Measurements from ENCODE around the gene BEST1.

Gene BEST1

DNA sequence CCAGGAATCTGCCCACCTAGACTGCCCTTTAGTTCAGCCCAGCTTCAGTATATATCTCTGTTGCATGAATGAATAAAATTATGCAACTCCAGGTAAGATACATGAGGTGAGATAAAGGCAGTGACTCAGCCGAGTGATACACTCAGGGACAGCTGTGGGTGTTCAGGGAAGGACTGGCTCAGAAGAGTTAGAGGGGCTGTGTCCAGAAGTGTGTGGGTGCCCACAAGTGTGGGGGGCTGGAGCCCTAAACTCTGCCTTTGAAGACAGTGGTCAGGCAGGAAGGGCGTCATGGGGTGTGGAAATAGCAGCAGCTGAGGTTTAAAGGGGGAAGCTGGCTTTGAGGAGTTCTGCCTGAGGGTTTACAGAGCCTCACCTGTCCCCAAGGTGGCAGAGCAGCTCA is 9.0 kb downstream of the BEST1 start:
- no peak overlapping the region for H3K9ac ChIP-seq (ENCODE audit: low read length)
- no peaks in the 10 kb centered on the region for H3F3A ChIP-seq (ENCODE audit: insufficient read depth, low read length)
- H3K27ac ChIP-seq (ENCODE audit: low read length) = no peak overlapping the region
- H3K4me1 ChIP-seq (ENCODE audit: low read length) = peaks cover 13% of the 10 kb centered on the region
- no peaks in the 10 kb centered on the region for H3K9me3 ChIP-seq (replicated peaks; ENCODE audit: insufficient read depth, low read length)
- no peaks in the 10 kb centered on the region for H4K20me1 ChIP-seq (ENCODE audit: insufficient read depth, low read length)
- H3K9me2 ChIP-seq (replicated peaks; ENCODE audit: insufficient read depth, low read length) = no peaks in the 10 kb centered on the region
- H3K4me3 ChIP-seq (ENCODE audit: low read length) = no peak overlapping the region
- H3K79me2 ChIP-seq (ENCODE audit: low read length) = no peaks in the 10 kb centered on the region
- H2AFZ ChIP-seq (ENCODE audit: low read length) = no peak overlapping the region
- no peak for DNase-seq
- H3K36me3 ChIP-seq (replicated peaks; ENCODE audit: insufficient read depth, low read length) = no peaks in the 10 kb centered on the region; the same call in 1 of the 2 replicates
- peaks cover 6% of the 10 kb centered on the region for H3K27me3 ChIP-seq (replicated peaks; ENCODE audit: insufficient read depth, low read length)
- TF ChIP-seq EZH2phosphoT487 (IDR thresholded peaks at IDR 0.05; ENCODE audit: low read length) = no peak
- TF ChIP-seq, protein P1, sequence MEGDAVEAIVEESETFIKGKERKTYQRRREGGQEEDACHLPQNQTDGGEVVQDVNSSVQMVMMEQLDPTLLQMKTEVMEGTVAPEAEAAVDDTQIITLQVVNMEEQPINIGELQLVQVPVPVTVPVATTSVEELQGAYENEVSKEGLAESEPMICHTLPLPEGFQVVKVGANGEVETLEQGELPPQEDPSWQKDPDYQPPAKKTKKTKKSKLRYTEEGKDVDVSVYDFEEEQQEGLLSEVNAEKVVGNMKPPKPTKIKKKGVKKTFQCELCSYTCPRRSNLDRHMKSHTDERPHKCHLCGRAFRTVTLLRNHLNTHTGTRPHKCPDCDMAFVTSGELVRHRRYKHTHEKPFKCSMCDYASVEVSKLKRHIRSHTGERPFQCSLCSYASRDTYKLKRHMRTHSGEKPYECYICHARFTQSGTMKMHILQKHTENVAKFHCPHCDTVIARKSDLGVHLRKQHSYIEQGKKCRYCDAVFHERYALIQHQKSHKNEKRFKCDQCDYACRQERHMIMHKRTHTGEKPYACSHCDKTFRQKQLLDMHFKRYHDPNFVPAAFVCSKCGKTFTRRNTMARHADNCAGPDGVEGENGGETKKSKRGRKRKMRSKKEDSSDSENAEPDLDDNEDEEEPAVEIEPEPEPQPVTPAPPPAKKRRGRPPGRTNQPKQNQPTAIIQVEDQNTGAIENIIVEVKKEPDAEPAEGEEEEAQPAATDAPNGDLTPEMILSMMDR (IDR thresholded peaks at IDR 0.05; ENCODE audit: low read length) = no peak
- TF ChIP-seq EZH2 (optimal IDR thresholded peaks at IDR 0.05; ENCODE audit: low read depth, low read length) = no peak
- H3K4me2 ChIP-seq (ENCODE audit: low read depth, low read length) = no peak overlapping the region

DNA sequence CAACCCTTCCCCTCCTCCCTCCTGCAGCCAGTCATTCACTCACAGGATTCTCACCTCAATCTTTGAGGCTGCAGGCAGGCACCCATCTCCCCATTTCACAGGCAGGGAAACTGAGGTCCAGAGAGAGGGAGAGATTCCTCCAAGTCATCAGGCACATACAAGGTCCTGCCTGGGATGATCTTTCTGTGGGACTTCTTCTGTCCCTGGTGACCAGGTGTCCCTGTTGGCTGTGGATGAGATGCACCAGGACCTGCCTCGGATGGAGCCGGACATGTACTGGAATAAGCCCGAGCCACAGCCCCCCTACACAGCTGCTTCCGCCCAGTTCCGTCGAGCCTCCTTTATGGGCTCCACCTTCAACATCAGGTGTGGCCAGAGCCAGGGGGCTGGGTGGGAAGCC is 9.5 kb downstream of the BEST1 start:
- DNase-seq = no peak
- no peak overlapping the region for H2AFZ ChIP-seq (ENCODE audit: low read length)
- peaks cover under 1% of the 10 kb centered on the region for H3K27me3 ChIP-seq (replicated peaks; ENCODE audit: insufficient read depth, low read length)
- H3K9me2 ChIP-seq (replicated peaks; ENCODE audit: insufficient read depth, low read length) = no peaks in the 10 kb centered on the region
- H3K4me2 ChIP-seq (ENCODE audit: low read depth, low read length) = no peak overlapping the region
- no peak overlapping the region for H3K9ac ChIP-seq (ENCODE audit: low read length)
- no peaks in the 10 kb centered on the region; the same call in 1 of the 2 replicates for H3K36me3 ChIP-seq (replicated peaks; ENCODE audit: insufficient read depth, low read length)
- no peak overlapping the region for H3K4me3 ChIP-seq (ENCODE audit: low read length)
- H3F3A ChIP-seq (ENCODE audit: insufficient read depth, low read length) = no peaks in the 10 kb centered on the region
- peaks cover 16% of the 10 kb centered on the region for H3K4me1 ChIP-seq (ENCODE audit: low read length)
- no peaks in the 10 kb centered on the region for H3K9me3 ChIP-seq (replicated peaks; ENCODE audit: insufficient read depth, low read length)
- no peaks in the 10 kb centered on the region for H3K79me2 ChIP-seq (ENCODE audit: low read length)
- H4K20me1 ChIP-seq (ENCODE audit: insufficient read depth, low read length) = no peaks in the 10 kb centered on the region
- no peak for TF ChIP-seq EZH2 (optimal IDR thresholded peaks at IDR 0.05; ENCODE audit: low read depth, low read length)
- TF ChIP-seq, protein P1 (IDR thresholded peaks at IDR 0.05; ENCODE audit: low read length) = no peak
- no peak overlapping the region for H3K27ac ChIP-seq (ENCODE audit: low read length)

DNA sequence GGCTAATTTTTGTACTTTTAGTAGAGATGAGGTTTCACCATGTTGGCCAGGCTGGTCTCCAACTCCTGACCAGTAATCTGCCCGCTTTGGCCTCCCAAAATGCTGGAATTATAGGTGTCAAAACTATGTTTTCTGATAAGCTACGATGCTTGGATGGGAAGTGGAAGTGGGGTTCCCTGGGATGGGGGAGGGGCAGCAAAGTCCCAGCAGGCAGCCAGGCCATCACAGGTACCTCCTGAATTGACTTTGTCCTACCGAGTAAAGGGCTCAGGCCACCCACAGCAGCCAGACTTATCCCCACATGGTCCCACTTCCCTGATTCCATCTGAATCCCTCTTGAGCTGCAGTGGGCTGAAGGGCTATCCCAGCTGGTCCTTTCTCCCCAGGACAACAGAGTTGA is 10.4 kb downstream of the BEST1 start:
- H3K36me3 ChIP-seq (replicated peaks; ENCODE audit: insufficient read depth, low read length) = no peaks in the 10 kb centered on the region; the same call in 1 of the 2 replicates
- no peaks in the 10 kb centered on the region for H3F3A ChIP-seq (ENCODE audit: insufficient read depth, low read length)
- H3K4me2 ChIP-seq (ENCODE audit: low read depth, low read length) = no peak overlapping the region
- no peak for DNase-seq
- H3K27ac ChIP-seq (ENCODE audit: low read length) = no peak overlapping the region
- peaks cover 18% of the 10 kb centered on the region for H3K4me1 ChIP-seq (ENCODE audit: low read length)
- no peaks in the 10 kb centered on the region for H3K9me2 ChIP-seq (replicated peaks; ENCODE audit: insufficient read depth, low read length)
- no peak overlapping the region for H3K9ac ChIP-seq (ENCODE audit: low read length)
- no peak for TF ChIP-seq EZH2 (optimal IDR thresholded peaks at IDR 0.05; ENCODE audit: low read depth, low read length)
- TF ChIP-seq EZH2phosphoT487 (IDR thresholded peaks at IDR 0.05; ENCODE audit: low read length) = no peak
- TF ChIP-seq, protein P1 (IDR thresholded peaks at IDR 0.05; ENCODE audit: low read length) = no peak
- peaks cover 4% of the 10 kb centered on the region; the same call in 1 of the 2 replicates for H3K79me2 ChIP-seq (ENCODE audit: low read length)
- no peak overlapping the region for H3K4me3 ChIP-seq (ENCODE audit: low read length)
- H3K27me3 ChIP-seq (replicated peaks; ENCODE audit: insufficient read depth, low read length) = no peaks in the 10 kb centered on the region; the same call in 1 of the 2 replicates
- no peaks in the 10 kb centered on the region for H3K9me3 ChIP-seq (replicated peaks; ENCODE audit: insufficient read depth, low read length)
- no peak overlapping the region for H2AFZ ChIP-seq (ENCODE audit: low read length)
- no peaks in the 10 kb centered on the region for H4K20me1 ChIP-seq (ENCODE audit: insufficient read depth, low read length)
